ENCODE results near the gene IBA57. TPM values are rescaled to one million over a fixed set of nuclear protein-coding genes. Genes with fewer than 3 reads are reported as not detected.
A peak's percentile ranks its signal among the peaks of the same experiment; 100 is the strongest.

Gene IBA57
- total and polyA plus RNA-seq, 11 donors = 4.8 to 18.6 (median 11.8) TPM

DNA sequence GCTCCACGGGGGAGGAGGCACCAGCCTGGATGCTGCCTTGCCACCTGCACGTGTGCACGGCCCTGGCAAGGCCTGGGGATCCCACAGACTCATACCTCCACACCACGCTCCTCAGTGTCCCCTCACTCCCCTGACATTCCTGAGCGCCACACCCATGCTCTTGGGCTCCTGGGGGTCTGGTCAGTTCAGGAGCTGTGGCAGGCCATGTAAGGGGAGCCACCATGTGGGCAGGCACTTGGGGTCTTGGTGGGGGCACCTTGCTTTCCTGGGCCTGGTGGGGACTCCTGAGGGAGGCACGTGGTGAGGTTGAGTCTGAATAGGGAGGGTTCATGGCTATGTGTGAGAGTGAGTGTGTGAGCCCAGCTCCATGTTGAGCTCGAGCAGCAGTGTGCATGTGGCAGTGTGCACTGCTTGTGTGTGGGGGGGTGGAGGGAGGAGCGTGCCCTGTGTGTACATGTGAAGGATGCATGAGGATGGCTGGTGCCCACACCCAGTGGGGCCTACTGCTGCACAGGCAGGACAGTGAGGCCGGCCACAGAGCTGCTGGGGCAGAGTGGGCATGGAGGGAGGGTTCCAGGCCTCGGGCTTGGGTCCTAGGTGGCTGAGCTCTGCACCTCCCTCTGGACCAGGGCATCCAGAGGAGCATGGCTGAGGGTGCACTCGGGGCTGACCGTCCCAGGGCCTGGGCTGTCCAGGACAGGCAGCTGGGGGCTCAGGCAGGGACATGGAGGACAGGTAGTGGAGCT is 14.3 kb upstream of the IBA57 start:
- Histone ChIP-seq H3K9me3 (no peaks in the 10 kb centered on the region), H3K4me3 (peak overlapping the region in 6 of 12 donors; percentile 30 to 51 (median 46)), H3K36me3 (peaks cover 0 to 32% (median 21%) of the 10 kb centered on the region in 9 donors), H3K4me1 (peaks cover 16 to 52% (median 42%) of the 10 kb centered on the region in 12 donors), H3K27ac (peak overlapping the region in 11 of 12 donors; percentile 69 to 97 (median 84)), H3K27me3 (no peaks in the 10 kb centered on the region)
- intact Hi-C loops (cut with DNase I) = no loop called here
- TF ChIP-seq, protein P1, sequence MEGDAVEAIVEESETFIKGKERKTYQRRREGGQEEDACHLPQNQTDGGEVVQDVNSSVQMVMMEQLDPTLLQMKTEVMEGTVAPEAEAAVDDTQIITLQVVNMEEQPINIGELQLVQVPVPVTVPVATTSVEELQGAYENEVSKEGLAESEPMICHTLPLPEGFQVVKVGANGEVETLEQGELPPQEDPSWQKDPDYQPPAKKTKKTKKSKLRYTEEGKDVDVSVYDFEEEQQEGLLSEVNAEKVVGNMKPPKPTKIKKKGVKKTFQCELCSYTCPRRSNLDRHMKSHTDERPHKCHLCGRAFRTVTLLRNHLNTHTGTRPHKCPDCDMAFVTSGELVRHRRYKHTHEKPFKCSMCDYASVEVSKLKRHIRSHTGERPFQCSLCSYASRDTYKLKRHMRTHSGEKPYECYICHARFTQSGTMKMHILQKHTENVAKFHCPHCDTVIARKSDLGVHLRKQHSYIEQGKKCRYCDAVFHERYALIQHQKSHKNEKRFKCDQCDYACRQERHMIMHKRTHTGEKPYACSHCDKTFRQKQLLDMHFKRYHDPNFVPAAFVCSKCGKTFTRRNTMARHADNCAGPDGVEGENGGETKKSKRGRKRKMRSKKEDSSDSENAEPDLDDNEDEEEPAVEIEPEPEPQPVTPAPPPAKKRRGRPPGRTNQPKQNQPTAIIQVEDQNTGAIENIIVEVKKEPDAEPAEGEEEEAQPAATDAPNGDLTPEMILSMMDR (IDR thresholded peaks at IDR 0.05) = no peak
- no peak for TF ChIP-seq POLR2A (IDR thresholded peaks at IDR 0.05)
- WGBS, 4 donors = 62 to 66% (median 65%) methylated on average over 11 to 12 of the region's 12 CpGs
- DNase-seq (peak in 2 of 5 donors; percentile 6 to 56), ATAC-seq (peak in 2 of 4 donors; percentile 1 to 7)

DNA sequence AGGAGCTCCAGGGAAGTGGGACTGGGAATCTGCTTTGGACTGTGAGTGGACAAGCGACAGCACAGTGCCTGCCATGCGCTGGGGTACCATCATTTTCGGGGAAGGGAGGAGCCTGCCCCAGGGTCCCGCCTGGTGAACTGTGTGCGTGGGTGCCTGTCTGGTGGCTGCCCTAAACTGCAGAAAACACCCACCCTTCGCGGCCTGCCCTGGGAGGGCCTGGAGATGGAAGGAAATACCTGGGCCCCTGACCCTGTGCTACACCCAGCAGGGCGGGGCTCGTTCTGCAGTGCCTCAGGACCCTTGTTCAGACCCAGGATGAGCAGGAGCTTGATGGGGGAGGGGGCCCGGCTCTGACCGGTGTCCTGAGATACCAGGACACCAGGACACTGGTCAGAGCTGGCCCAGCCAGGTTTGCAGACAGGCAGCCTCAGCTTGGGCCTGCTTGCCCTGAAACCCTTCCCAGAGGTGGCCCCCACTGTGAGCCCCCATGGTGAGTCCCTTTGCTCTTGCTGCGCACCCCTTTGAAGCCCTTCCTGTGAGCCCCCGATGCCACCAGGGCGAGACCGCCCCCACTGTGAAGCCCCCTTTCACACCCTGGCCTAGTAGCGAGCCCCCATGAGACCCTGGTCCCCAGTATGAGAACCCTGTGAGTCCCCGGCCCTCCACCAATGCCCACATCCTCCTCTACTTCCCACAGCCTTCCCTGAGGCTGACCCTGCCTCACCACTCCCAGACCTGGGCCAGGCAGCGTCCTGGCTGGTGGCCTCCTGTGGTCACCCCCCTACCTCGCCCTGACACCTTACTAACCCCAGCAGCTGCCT is 13.3 kb upstream of the IBA57 start:
- ATAC-seq = no peak
- Histone ChIP-seq H3K36me3 (peaks cover 0 to 23% (median 14%) of the 10 kb centered on the region in 9 donors), H3K9me3 (no peaks in the 10 kb centered on the region), H3K4me1 (peaks cover 16 to 49% (median 42%) of the 10 kb centered on the region in 12 donors), H3K27ac (peak overlapping the region in 3 of 12 donors; percentile 2 to 97 (median 19)), H3K27me3 (no peaks in the 10 kb centered on the region), H3K4me3 (no peak overlapping the region)
- intact Hi-C loops (cut with DNase I) = no loop called here
- no peak for TF ChIP-seq POLR2A (IDR thresholded peaks at IDR 0.05)
- TF ChIP-seq, protein P1 (IDR thresholded peaks at IDR 0.05) = no peak
- WGBS, 4 donors = 88 to 93% (median 89%) methylated on average over 14 to 19 of the region's 19 CpGs
- DNase-seq = peak in 1 of 5 donors; percentile 65

DNA sequence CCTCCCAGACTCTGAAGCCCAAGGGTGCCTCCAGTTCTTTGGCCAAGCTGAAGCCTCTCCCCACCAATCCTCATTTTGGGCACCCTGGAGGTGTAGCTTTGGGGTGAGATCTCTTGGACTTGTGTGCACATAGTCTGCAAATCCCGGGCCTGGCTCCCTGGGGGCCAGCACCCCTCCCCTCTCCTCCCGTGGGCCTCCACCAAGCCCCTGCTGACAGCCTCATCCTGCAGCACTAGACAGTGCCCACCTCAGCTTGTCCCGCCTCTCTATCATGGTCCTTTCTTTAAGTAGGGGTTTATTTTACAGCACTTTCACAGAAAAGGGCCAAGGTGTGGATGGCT is 12.7 kb upstream of the IBA57 start:
- Histone ChIP-seq H3K4me3 (no peak overlapping the region), H3K27ac (peak overlapping the region in 1 of 12 donors; percentile 97), H3K27me3 (no peaks in the 10 kb centered on the region), H3K4me1 (peaks cover 16 to 44% (median 40%) of the 10 kb centered on the region in 12 donors), H3K36me3 (peaks cover 0 to 17% (median 9%) of the 10 kb centered on the region in 9 donors), H3K9me3 (no peaks in the 10 kb centered on the region)
- WGBS, 4 donors = 69 to 88% (median 72%) methylated on average over 3 of the region's 3 CpGs
- DNase-seq (no peak), ATAC-seq (no peak)
- intact Hi-C loops (cut with DNase I) = no loop called here
- TF ChIP-seq POLR2A (IDR thresholded peaks at IDR 0.05) = no peak
- TF ChIP-seq, protein P1 (IDR thresholded peaks at IDR 0.05) = no peak
